Gastroesophageal sphincter (tissue), 3 donors: ENCODE data around the gene SGPL1.

Experiments
- CTCF ChIP-seq, 4 experiments: fragments of 200-600 bp in 2 of 4; fragments of 450-650 bp in 2 of 4; sonication (generic) in 1 of 4; IDR thresholded peaks; one replicate each; pipeline ENCODE4 v1.5.1; 2017 to 2019; ENCODE audit warnings: antibody characterized with exemption in 4 of 4, mild to moderate bottlenecking in 2 of 4, moderate library complexity in 2 of 4
- EP300 ChIP-seq: sonication (generic); formaldehyde crosslinking; IDR thresholded peaks from one replicate; pipeline ENCODE4 v1.6.1; 2017; ENCODE audit warnings: antibody characterized with exemption, mild to moderate bottlenecking

- no peak for TF ChIP-seq CTCF (IDR thresholded peaks at IDR 0.05)
- no peak for TF ChIP-seq EP300
Observed at GRCh38 chr10:70912556-70912955, 96.8 kb downstream of the SGPL1 start.
